Activated T-helper 17 cell treated with anti-CD3 and anti-CD28 coated beads, Interleukin-2, amount 50 U/mL, for 72 hours (primary cell): ENCODE results near the gene ECPAS. TPM values are rescaled to one million over a fixed set of nuclear protein-coding genes. Genes with fewer than 3 reads are reported as not detected.
"Not testable (repeated sequence)": the region's sequence is repeated elsewhere in the genome, so short reads cannot be mapped to it uniquely, and the experiment has no call there.

Experiments
- ATAC-seq: fragments of 150-1000 bp; cut with Tn5 transposase; replicated peaks from 2 replicates; pipeline ENCODE4 v1.10.0; 2021; ENCODE audit warnings: mild to moderate bottlenecking, moderate library complexity
- H3K27ac Mint-ChIP-seq: one replicate; pipeline ENCODE4 v1.8.0; 2022; ENCODE audit warnings: mixed read lengths
- H3K27me3 Mint-ChIP-seq: one replicate; pipeline ENCODE4 v1.8.0; 2022; ENCODE audit warnings: mixed read lengths
- H3K36me3 Mint-ChIP-seq: one replicate; pipeline ENCODE4 v1.8.0; 2022; ENCODE audit warnings: low read depth, mild to moderate bottlenecking, mixed read lengths
- H3K4me1 Mint-ChIP-seq: one replicate; pipeline ENCODE4 v1.8.0; 2022; ENCODE audit warnings: mixed read lengths
- H3K4me3 Mint-ChIP-seq: one replicate; pipeline ENCODE4 v1.8.0; 2022; ENCODE audit warnings: mild to moderate bottlenecking, mixed read lengths
- H3K9me3 Mint-ChIP-seq: one replicate; pipeline ENCODE4 v1.8.0; 2022; ENCODE audit warnings: mixed read lengths
- total RNA-seq, 2 donors: library from RNA; stranded (reverse); gene quantifications; one replicate each; pipeline ENCODE4 v1.2.3, GENCODE V29; 2022

ECPAS gene
- total RNA-seq, 2 donors from 2014 or later: 77.4 to 103 TPM

- H3K4me1 Mint-ChIP-seq: no peaks in the 10 kb centered on the region
- no peaks in the 10 kb centered on the region for H3K27me3 Mint-ChIP-seq
- H3K36me3 Mint-ChIP-seq: peaks cover 100% of the 10 kb centered on the region
- no peak overlapping the region for H3K27ac Mint-ChIP-seq
- ATAC-seq: no peak
- H3K4me3 Mint-ChIP-seq: no peak overlapping the region
- H3K9me3 Mint-ChIP-seq: no peaks in the 10 kb centered on the region
These were observed 71.9 kb downstream of the ECPAS start for GRCh38 chr9:111412280-111412679.

GRCh38 chr9:111411266-111411665 lies 72.9 kb downstream of the ECPAS start:
- H3K9me3 Mint-ChIP-seq: no peaks in the 10 kb centered on the region
- H3K4me3 Mint-ChIP-seq: no peak overlapping the region
- H3K27me3 Mint-ChIP-seq: no peaks in the 10 kb centered on the region
- peaks cover 100% of the 10 kb centered on the region for H3K36me3 Mint-ChIP-seq
- no peak for ATAC-seq
- H3K4me1 Mint-ChIP-seq: no peaks in the 10 kb centered on the region
- no peak overlapping the region for H3K27ac Mint-ChIP-seq

GRCh38 chr9:111407813-111408212 lies 76.4 kb downstream of the ECPAS start:
- Mint-ChIP-seq H3K9me3 (peaks cover 6% of the 10 kb centered on the region), H3K4me1 (no peaks in the 10 kb centered on the region), H3K27me3 (no peaks in the 10 kb centered on the region), H3K4me3 (no peak overlapping the region), H3K36me3 (peaks cover 100% of the 10 kb centered on the region), H3K27ac (no peak overlapping the region)
- ATAC-seq: no peak

GRCh38 chr9:111405701-111406100 lies 78.5 kb downstream of the ECPAS start:
- no peak overlapping the region for H3K27ac Mint-ChIP-seq
- ATAC-seq: no peak
- H3K4me3 Mint-ChIP-seq: no peak overlapping the region
- peaks cover 100% of the 10 kb centered on the region for H3K36me3 Mint-ChIP-seq
- no peaks in the 10 kb centered on the region for H3K27me3 Mint-ChIP-seq
- H3K9me3 Mint-ChIP-seq: peaks cover 9% of the 10 kb centered on the region
- H3K4me1 Mint-ChIP-seq: peaks cover 5% of the 10 kb centered on the region

GRCh38 chr9:111401486-111401885 lies 82.7 kb downstream of the ECPAS start:
- not testable (repeated sequence) for H3K4me3 Mint-ChIP-seq, ATAC-seq, H3K27ac Mint-ChIP-seq, H3K4me1 Mint-ChIP-seq, H3K27me3 Mint-ChIP-seq
- H3K9me3 Mint-ChIP-seq: peaks cover 10% of the 10 kb centered on the region
- H3K36me3 Mint-ChIP-seq: peaks cover 67% of the 10 kb centered on the region

GRCh38 chr9:111400564-111400898 lies 83.7 kb downstream of the ECPAS start:
- no peak overlapping the region for H3K4me3 Mint-ChIP-seq
- no peak overlapping the region for H3K27ac Mint-ChIP-seq
- no peak for ATAC-seq
- peaks cover 10% of the 10 kb centered on the region for H3K9me3 Mint-ChIP-seq
- no peaks in the 10 kb centered on the region for H3K27me3 Mint-ChIP-seq
- H3K36me3 Mint-ChIP-seq: peaks cover 58% of the 10 kb centered on the region
- H3K4me1 Mint-ChIP-seq: peaks cover 6% of the 10 kb centered on the region

GRCh38 chr9:111399772-111400563 lies 84.2 kb downstream of the ECPAS start:
- Mint-ChIP-seq H3K9me3 (peaks cover 7% of the 10 kb centered on the region), H3K27ac (no peak overlapping the region), H3K36me3 (peaks cover 52% of the 10 kb centered on the region), H3K27me3 (no peaks in the 10 kb centered on the region), H3K4me1 (peaks cover 8% of the 10 kb centered on the region), H3K4me3 (no peak overlapping the region)
- ATAC-seq: no peak

GRCh38 chr9:111399211-111399739 lies 84.9 kb downstream of the ECPAS start:
- peaks cover 13% of the 10 kb centered on the region for H3K4me1 Mint-ChIP-seq
- no peak overlapping the region for H3K4me3 Mint-ChIP-seq
- no peak for ATAC-seq
- H3K36me3 Mint-ChIP-seq: peaks cover 45% of the 10 kb centered on the region
- no peaks in the 10 kb centered on the region for H3K27me3 Mint-ChIP-seq
- peaks cover 4% of the 10 kb centered on the region for H3K9me3 Mint-ChIP-seq
- no peak overlapping the region for H3K27ac Mint-ChIP-seq

GRCh38 chr9:111393971-111394370 lies 90.2 kb downstream of the ECPAS start:
- Mint-ChIP-seq H3K27ac (peak overlapping the region; percentile 43), H3K4me1 (peaks cover 11% of the 10 kb centered on the region), H3K9me3 (no peaks in the 10 kb centered on the region), H3K27me3 (no peaks in the 10 kb centered on the region), H3K4me3 (no peak overlapping the region), H3K36me3 (no peaks in the 10 kb centered on the region)
- ATAC-seq: no peak

GRCh38 chr9:111389406-111389805 lies 94.8 kb downstream of the ECPAS start:
- no peak overlapping the region for H3K27ac Mint-ChIP-seq
- no peaks in the 10 kb centered on the region for H3K27me3 Mint-ChIP-seq
- ATAC-seq: no peak
- peaks cover 4% of the 10 kb centered on the region for H3K4me1 Mint-ChIP-seq
- H3K4me3 Mint-ChIP-seq: no peak overlapping the region
- H3K9me3 Mint-ChIP-seq: no peaks in the 10 kb centered on the region
- H3K36me3 Mint-ChIP-seq: no peaks in the 10 kb centered on the region

- H3K27ac Mint-ChIP-seq: no peak overlapping the region
- H3K9me3 Mint-ChIP-seq: no peaks in the 10 kb centered on the region
- H3K36me3 Mint-ChIP-seq: no peaks in the 10 kb centered on the region
- ATAC-seq: peak; percentile 19
- H3K4me3 Mint-ChIP-seq: no peak overlapping the region
- H3K4me1 Mint-ChIP-seq: no peaks in the 10 kb centered on the region
- H3K27me3 Mint-ChIP-seq: no peaks in the 10 kb centered on the region
These were observed 97.8 kb downstream of the ECPAS start for GRCh38 chr9:111386386-111386785.

GRCh38 chr9:111381006-111381405 lies 103.2 kb downstream of the ECPAS start:
- Mint-ChIP-seq H3K36me3 (peaks cover 18% of the 10 kb centered on the region), H3K9me3 (no peaks in the 10 kb centered on the region), H3K4me1 (no peaks in the 10 kb centered on the region), H3K4me3 (no peak overlapping the region), H3K27ac (no peak overlapping the region), H3K27me3 (no peaks in the 10 kb centered on the region)
- no peak for ATAC-seq

GRCh38 chr9:111375817-111376564 lies 108.2 kb downstream of the ECPAS start:
- no peak for ATAC-seq
- H3K27ac Mint-ChIP-seq: no peak overlapping the region
- no peak overlapping the region for H3K4me3 Mint-ChIP-seq
- peaks cover 68% of the 10 kb centered on the region for H3K36me3 Mint-ChIP-seq
- H3K4me1 Mint-ChIP-seq: no peaks in the 10 kb centered on the region
- H3K27me3 Mint-ChIP-seq: no peaks in the 10 kb centered on the region
- no peaks in the 10 kb centered on the region for H3K9me3 Mint-ChIP-seq

- Mint-ChIP-seq H3K4me3 (no peak overlapping the region), H3K4me1 (no peaks in the 10 kb centered on the region), H3K9me3 (no peaks in the 10 kb centered on the region), H3K36me3 (peaks cover 78% of the 10 kb centered on the region), H3K27me3 (no peaks in the 10 kb centered on the region), H3K27ac (no peak overlapping the region)
- ATAC-seq: no peak
These were observed 109.1 kb downstream of the ECPAS start for GRCh38 chr9:111375062-111375461.

- Mint-ChIP-seq H3K36me3 (peaks cover 100% of the 10 kb centered on the region), H3K27ac (no peak overlapping the region), H3K27me3 (no peaks in the 10 kb centered on the region), H3K4me3 (no peak overlapping the region), H3K4me1 (no peaks in the 10 kb centered on the region), H3K9me3 (no peaks in the 10 kb centered on the region)
- ATAC-seq: no peak
These were observed 111.9 kb downstream of the ECPAS start for GRCh38 chr9:111372297-111372696.
